Fibroblast of lung (primary cell): ENCODE measurements around the gene AGAP1.

Experiments used
- CTCF ChIP-seq, 2 donors: IDR thresholded peaks in 1 of 2; conservative IDR thresholded peaks in 1 of 2; 1 replicate in 1 of 2; 2 replicates in 1 of 2; pipeline ENCODE4 v1.5.1; 2011 to 2012; ENCODE audit warnings: low read length in 2 of 2, control low read depth in 1 of 2, inconsistent platforms in 1 of 2, low read depth in 1 of 2, mild to moderate bottlenecking in 1 of 2
- EZH2 ChIP-seq: IDR thresholded peaks from 2 replicates; pipeline ENCODE4 v1.5.1; 2012; ENCODE audit warnings: low read length, control low read depth, mild to moderate bottlenecking; ENCODE audit errors: missing control alignments

GRCh38 chr2:235582729-235583128 is 88.9 kb downstream of the AGAP1 start:
- TF ChIP-seq CTCF (conservative IDR thresholded peaks at IDR 0.05 in 1 of 2, IDR thresholded peaks at IDR 0.05 in 1 of 2; ENCODE audit: low read depth in 1 of 2, low read length in 2 of 2) (no peak), EZH2 (no peak)
